HCT116 (cell line): ENCODE results near the gene ADGRB3. TPM values are rescaled to one million over a fixed set of nuclear protein-coding genes. Genes with fewer than 3 reads are reported as not detected.

Experiments used
- ATAC-seq: fragments of 200-7000 bp; cut with Tn5 transposase; 2 replicates; pipeline ENCODE4 v1.9.1; 2020; ENCODE audit warnings: mild to moderate bottlenecking, moderate library complexity
- BruUV-seq: library from RNA; stranded (reverse); fragments of 400-500 nt; replicated peaks from 2 replicates; lab custom pipeline; 2021; lab: Mats Ljungman, UMichigan
- CTCF ChIA-PET: fragments of 300-600 bp; sonication (Branson Sonifier 250); formaldehyde crosslinking; loops from one replicate; lab custom pipeline; 2021; ENCODE audit warnings: antibody characterized with exemption; lab: Charles Lee
- POLR2A ChIA-PET: fragments of 300-600, 350-600 bp; sonication (Branson Sonifier 250); formaldehyde crosslinking; loops from one replicate; lab custom pipeline; 2021; ENCODE audit warnings: antibody characterized with exemption; lab: Charles Lee
- RAD21 ChIA-PET, 2 experiments: fragments of 300-600 bp; sonication (Branson Sonifier 250); formaldehyde crosslinking; loops; one replicate each; lab custom pipeline; 2023; ENCODE audit warnings: low total read pairs in 2 of 2; ENCODE audit not compliant: uncharacterized antibody in 2 of 2, unreplicated experiment in 2 of 2, low non-redundant PET in 1 of 2; lab: Charles Lee
- DNase-seq: peaks from one replicate; pipeline ENCODE4 v3.0.0-alpha.2; 2010; ENCODE audit warnings: low read depth, low spot score
- H2AFZ ChIP-seq: fragments of 200-600 bp; shearing (Covaris generic), sonication (generic); 2 replicates; pipeline ENCODE4 v1.6.1; 2017; ENCODE audit warnings: low read depth, mixed run types, mixed read lengths, antibody characterized with exemption, low read length; ENCODE audit not compliant: poor library complexity, severe bottlenecking
- H3K27ac ChIP-seq: 2 replicates; pipeline ENCODE4 v1.5.1; 2012; ENCODE audit warnings: low read depth, low read length
- H3K27me3 ChIP-seq: fragments of 200-600 bp; sonication (generic); 2 replicates; pipeline ENCODE4 v1.6.1; 2016; ENCODE audit warnings: mixed run types, low read length, mixed read lengths; ENCODE audit not compliant: insufficient read depth
- H3K36me3 ChIP-seq, 2 experiments: fragments of 200-500 bp in 1 of 2; fragments of 200-600 bp in 1 of 2; sonication (Bioruptor generic) in 1 of 2; sonication (generic) in 1 of 2; 2 replicates each; pipeline versions ENCODE4 v1.5.1 to v1.6.1; 2014 to 2016; ENCODE audit warnings: low read length in 2 of 2, inconsistent platforms in 1 of 2, mixed read lengths in 1 of 2, mixed run types in 1 of 2; ENCODE audit not compliant: insufficient read depth in 2 of 2, control insufficient read depth in 1 of 2
- H3K4me1 ChIP-seq, 2 experiments: fragments of 200-600 bp in 1 of 2; sonication (generic) in 1 of 2; 2 replicates each; pipeline versions ENCODE4 v1.5.1 to v1.6.1; 2012 to 2017; ENCODE audit warnings: low read length in 2 of 2, inconsistent platforms in 1 of 2, mild to moderate bottlenecking in 1 of 2, mixed read lengths in 1 of 2, mixed run types in 1 of 2, moderate library complexity in 1 of 2; ENCODE audit not compliant: insufficient read depth in 2 of 2, control insufficient read depth in 1 of 2
- H3K4me2 ChIP-seq: fragments of 200-600 bp; sonication (generic); 2 replicates; pipeline ENCODE4 v1.6.1; 2017; ENCODE audit warnings: mixed run types, low read length, mixed read lengths
- H3K4me3 ChIP-seq, 2 experiments: fragments of 200-600 bp in 1 of 2; sonication (generic) in 1 of 2; replicated peaks in 1 of 2; 2 replicates each; pipeline ENCODE4 v1.5.1; 2011 to 2016; ENCODE audit warnings: low read length in 2 of 2, control low read depth in 1 of 2, low read depth in 1 of 2, mild to moderate bottlenecking in 1 of 2, mixed read lengths in 1 of 2, mixed run types in 1 of 2
- H3K79me2 ChIP-seq: fragments of 200-600 bp; sonication (generic); 2 replicates; pipeline ENCODE4 v1.6.1; 2017; ENCODE audit warnings: mild to moderate bottlenecking, mixed run types, low read length, moderate library complexity, mixed read lengths; ENCODE audit not compliant: insufficient read depth
- H3K9ac ChIP-seq: fragments of 200-600 bp; sonication (generic); 2 replicates; pipeline ENCODE4 v1.6.1; 2016; ENCODE audit warnings: low read length, mixed read lengths
- H3K9me2 ChIP-seq: fragments of 200-600 bp; sonication (generic), shearing (Covaris generic); 2 replicates; pipeline ENCODE4 v1.6.1; 2017; ENCODE audit warnings: mixed run types, mild to moderate bottlenecking, moderate library complexity; ENCODE audit not compliant: insufficient read depth
- H3K9me3 ChIP-seq, 2 experiments: fragments of 200-500 bp in 1 of 2; fragments of 200-600 bp in 1 of 2; sonication (Bioruptor generic) in 1 of 2; sonication (generic) in 1 of 2; 2 replicates each; pipeline ENCODE4 v1.6.1; 2014 to 2017; ENCODE audit warnings: low read length in 2 of 2, mixed read lengths in 2 of 2, inconsistent platforms in 1 of 2, low read depth in 1 of 2, mild to moderate bottlenecking in 1 of 2, mixed run types in 1 of 2, moderate library complexity in 1 of 2; ENCODE audit not compliant: control insufficient read depth in 1 of 2, insufficient read depth in 1 of 2
- H4K20me1 ChIP-seq: fragments of 200-600 bp; sonication (generic), shearing (Covaris generic); 2 replicates; pipeline ENCODE4 v1.6.1; 2017; ENCODE audit warnings: mixed run types, mild to moderate bottlenecking, moderate library complexity; ENCODE audit not compliant: insufficient read depth
- CBX3 ChIP-seq: IDR thresholded peaks from 2 replicates; pipeline ENCODE4 v1.6.1; 2012; ENCODE audit warnings: low read depth
- EGR1 ChIP-seq: IDR thresholded peaks from 2 replicates; pipeline ENCODE4 v1.6.1; 2012; ENCODE audit warnings: low read depth
- ELF1 ChIP-seq: IDR thresholded peaks from 2 replicates; pipeline ENCODE4 v1.6.1; 2012; ENCODE audit warnings: low read depth, borderline replicate concordance
- EZH2 ChIP-seq: fragments of 200-600 bp; sonication (generic); IDR thresholded peaks from 2 replicates; pipeline ENCODE4 v1.6.1; 2017; ENCODE audit warnings: antibody characterized with exemption, mixed run types
- EZH2phosphoT487 ChIP-seq: fragments of 200-600 bp; IDR thresholded peaks from 2 replicates; pipeline ENCODE4 v1.6.1; 2018; ENCODE audit warnings: antibody characterized with exemption, borderline replicate concordance
- FOSL1 ChIP-seq: IDR thresholded peaks from 2 replicates; pipeline ENCODE4 v1.6.1; 2012; ENCODE audit warnings: low read depth
- JUND ChIP-seq: IDR thresholded peaks from 2 replicates; pipeline ENCODE4 v1.6.1; 2012
- POLR2A ChIP-seq: IDR thresholded peaks from 2 replicates; pipeline ENCODE4 v1.7.0; 2011; ENCODE audit warnings: borderline replicate concordance; ENCODE audit not compliant: insufficient read depth, insufficient read length; ENCODE audit errors: extremely low read depth
- RAD21 ChIP-seq: IDR thresholded peaks from 2 replicates; pipeline ENCODE4 v1.6.1; 2012; ENCODE audit warnings: low read depth, mild to moderate bottlenecking
- SIN3A ChIP-seq: IDR thresholded peaks from 2 replicates; pipeline ENCODE4 v1.6.1; 2012; ENCODE audit warnings: low read depth
- SP1 ChIP-seq: IDR thresholded peaks from 2 replicates; pipeline ENCODE4 v1.6.1; 2012; ENCODE audit warnings: low read depth
- SRF ChIP-seq: IDR thresholded peaks from 2 replicates; pipeline ENCODE4 v1.6.1; 2012; ENCODE audit warnings: low read depth
- TCF7L2 ChIP-seq: IDR thresholded peaks from 2 replicates; pipeline ENCODE4 v1.7.0; 2011; ENCODE audit warnings: borderline replicate concordance, inconsistent platforms; ENCODE audit not compliant: insufficient read depth, insufficient read length; ENCODE audit errors: extremely low read depth
- YY1 ChIP-seq: IDR thresholded peaks from 2 replicates; pipeline ENCODE4 v1.6.1; 2011; ENCODE audit warnings: low read length, low read depth, moderate library complexity, mild to moderate bottlenecking; ENCODE audit not compliant: insufficient replicate concordance; ENCODE audit errors: extremely low read depth
- ZFX ChIP-seq: fragments of 450-650 bp; IDR thresholded peaks from 2 replicates; pipeline ENCODE4 v1.6.1; 2017
- ZNF274 ChIP-seq: fragments of 200-500 bp; sonication (Bioruptor generic); IDR thresholded peaks from 2 replicates; pipeline ENCODE4 v1.6.1; 2014; ENCODE audit warnings: mild to moderate bottlenecking, low read depth, low read length, inconsistent platforms
- intact Hi-C: fragments of 100-400 bp; cut with micrococcal nuclease; formaldehyde crosslinking; loops from 2 replicates; pipeline ENCODE4 v1.10.0; 2022
- total RNA-seq: library from RNA; stranded (reverse); gene quantifications from one replicate; pipeline ENCODE4 v1.2.1, GENCODE V29; 2021; ENCODE audit not compliant: unreplicated experiment
- TF ChIP-seq, protein P1 (sequence below): IDR thresholded peaks from 2 replicates; pipeline ENCODE4 v1.6.1; 2012
- TF ChIP-seq, protein P2 (sequence below): IDR thresholded peaks from 2 replicates; pipeline ENCODE4 v1.6.1; 2012; ENCODE audit warnings: low read depth
- TF ChIP-seq, protein P3 (sequence below): IDR thresholded peaks from 2 replicates; pipeline ENCODE4 v1.6.1; 2012

Gene ADGRB3
- total RNA-seq, 1 experiment from 2014 or later, result not detected

DNA sequence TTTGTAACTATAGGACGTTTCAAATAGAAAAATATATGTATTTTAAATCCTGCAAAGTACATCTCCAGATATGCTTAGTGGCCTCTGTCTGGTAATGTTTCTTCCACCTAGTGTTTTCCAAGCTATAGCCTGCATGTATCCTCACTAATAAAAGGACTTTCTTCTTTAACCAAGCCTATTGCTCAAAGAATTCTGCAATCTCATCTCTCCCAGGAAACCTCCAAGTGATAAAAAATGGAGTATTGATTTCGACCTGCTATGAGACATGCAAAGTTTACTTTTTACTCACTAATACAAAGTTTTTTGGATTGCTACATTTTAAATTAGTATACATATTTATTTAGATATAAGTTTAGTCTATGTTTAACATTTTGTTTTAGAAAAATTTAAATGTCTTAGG, 23.3 kb downstream of the ADGRB3 start:
- H3K27me3 ChIP-seq, result no peaks in the 10 kb centered on the region

DNA sequence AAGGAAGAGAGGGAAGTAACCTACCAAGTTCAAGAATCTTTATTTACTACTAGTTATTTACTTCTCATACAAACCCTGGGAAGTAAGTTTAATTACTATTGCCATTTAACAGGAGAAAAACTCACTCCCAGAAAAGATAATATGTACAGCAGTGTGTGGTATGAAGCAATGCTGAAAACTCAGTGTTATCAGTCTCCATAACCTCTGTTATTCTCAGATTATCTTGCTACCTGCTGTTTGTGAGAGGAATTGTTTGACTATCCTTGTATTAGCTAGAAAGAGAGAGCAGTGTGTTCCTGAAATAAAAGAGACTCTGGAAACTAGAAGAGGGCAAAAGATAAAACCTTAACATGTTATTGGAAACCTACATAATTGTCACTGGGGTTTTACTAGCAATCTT, 38.2 kb downstream of the ADGRB3 start:
- ChIA-PET CTCF (no interaction called here), POLR2A (no interaction called here), RAD21 (no interaction called here)
- BruUV-seq, result no TSS peak
- intact Hi-C loops, result no loop called here
- H4K20me1 ChIP-seq, result no peaks in the 10 kb centered on the region
- H3K4me1 ChIP-seq, result no peaks in the 10 kb centered on the region
- H3K9ac ChIP-seq, result no peak overlapping the region
- no peak for ATAC-seq
- no peaks in the 10 kb centered on the region for H3K9me2 ChIP-seq
- H3K27ac ChIP-seq, result no peak overlapping the region
- H3K4me2 ChIP-seq, result no peak overlapping the region
- DNase-seq, result no peak
- no peak overlapping the region for H3K4me3 ChIP-seq
- no peaks in the 10 kb centered on the region for H3K79me2 ChIP-seq
- H3K36me3 ChIP-seq, result no peaks in the 10 kb centered on the region
- H3K27me3 ChIP-seq, result no peaks in the 10 kb centered on the region
- H3K9me3 ChIP-seq, result peaks cover 0 to 4% of the 10 kb centered on the region in 2 experiments; a peak in 2 of 4 replicates
- H2AFZ ChIP-seq, result no peak overlapping the region
- TF ChIP-seq ZNF274 (no peak), YY1 (no peak), SRF (no peak), CBX3 (no peak), EZH2 (no peak), POLR2A (no peak), RAD21 (no peak), EZH2phosphoT487 (no peak), JUND (no peak)
- TF ChIP-seq, protein P1, sequence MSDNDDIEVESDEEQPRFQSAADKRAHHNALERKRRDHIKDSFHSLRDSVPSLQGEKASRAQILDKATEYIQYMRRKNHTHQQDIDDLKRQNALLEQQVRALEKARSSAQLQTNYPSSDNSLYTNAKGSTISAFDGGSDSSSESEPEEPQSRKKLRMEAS, result no peak
- TF ChIP-seq, protein P2, sequence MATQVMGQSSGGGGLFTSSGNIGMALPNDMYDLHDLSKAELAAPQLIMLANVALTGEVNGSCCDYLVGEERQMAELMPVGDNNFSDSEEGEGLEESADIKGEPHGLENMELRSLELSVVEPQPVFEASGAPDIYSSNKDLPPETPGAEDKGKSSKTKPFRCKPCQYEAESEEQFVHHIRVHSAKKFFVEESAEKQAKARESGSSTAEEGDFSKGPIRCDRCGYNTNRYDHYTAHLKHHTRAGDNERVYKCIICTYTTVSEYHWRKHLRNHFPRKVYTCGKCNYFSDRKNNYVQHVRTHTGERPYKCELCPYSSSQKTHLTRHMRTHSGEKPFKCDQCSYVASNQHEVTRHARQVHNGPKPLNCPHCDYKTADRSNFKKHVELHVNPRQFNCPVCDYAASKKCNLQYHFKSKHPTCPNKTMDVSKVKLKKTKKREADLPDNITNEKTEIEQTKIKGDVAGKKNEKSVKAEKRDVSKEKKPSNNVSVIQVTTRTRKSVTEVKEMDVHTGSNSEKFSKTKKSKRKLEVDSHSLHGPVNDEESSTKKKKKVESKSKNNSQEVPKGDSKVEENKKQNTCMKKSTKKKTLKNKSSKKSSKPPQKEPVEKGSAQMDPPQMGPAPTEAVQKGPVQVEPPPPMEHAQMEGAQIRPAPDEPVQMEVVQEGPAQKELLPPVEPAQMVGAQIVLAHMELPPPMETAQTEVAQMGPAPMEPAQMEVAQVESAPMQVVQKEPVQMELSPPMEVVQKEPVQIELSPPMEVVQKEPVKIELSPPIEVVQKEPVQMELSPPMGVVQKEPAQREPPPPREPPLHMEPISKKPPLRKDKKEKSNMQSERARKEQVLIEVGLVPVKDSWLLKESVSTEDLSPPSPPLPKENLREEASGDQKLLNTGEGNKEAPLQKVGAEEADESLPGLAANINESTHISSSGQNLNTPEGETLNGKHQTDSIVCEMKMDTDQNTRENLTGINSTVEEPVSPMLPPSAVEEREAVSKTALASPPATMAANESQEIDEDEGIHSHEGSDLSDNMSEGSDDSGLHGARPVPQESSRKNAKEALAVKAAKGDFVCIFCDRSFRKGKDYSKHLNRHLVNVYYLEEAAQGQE, result no peak

More for the DNA sequence above, 23.3 kb downstream of the ADGRB3 start:
- H3K4me3 ChIP-seq, result no peak overlapping the region
- no peak for DNase-seq
- BruUV-seq, result no TSS peak
- TF ChIP-seq YY1 (no peak), POLR2A (no peak), EZH2phosphoT487 (no peak), SP1 (no peak), ZNF274 (no peak), SRF (no peak), RAD21 (no peak), FOSL1 (no peak), CBX3 (no peak), ZFX (no peak), SIN3A (no peak), EZH2 (no peak), TCF7L2 (no peak), JUND (no peak), ELF1 (no peak), EGR1 (no peak)
- TF ChIP-seq, protein P1, result no peak
- TF ChIP-seq, protein P3, sequence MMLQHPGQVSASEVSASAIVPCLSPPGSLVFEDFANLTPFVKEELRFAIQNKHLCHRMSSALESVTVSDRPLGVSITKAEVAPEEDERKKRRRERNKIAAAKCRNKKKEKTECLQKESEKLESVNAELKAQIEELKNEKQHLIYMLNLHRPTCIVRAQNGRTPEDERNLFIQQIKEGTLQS, result no peak
- no peak overlapping the region for H2AFZ ChIP-seq
- POLR2A ChIA-PET, result no interaction called here
- CTCF ChIA-PET, result no interaction called here
- no peaks in the 10 kb centered on the region for H3K36me3 ChIP-seq
- H3K4me2 ChIP-seq, result no peak overlapping the region
- no peaks in the 10 kb centered on the region for H3K79me2 ChIP-seq
- no peak for ATAC-seq
- H3K9ac ChIP-seq, result no peak overlapping the region
- H4K20me1 ChIP-seq, result no peaks in the 10 kb centered on the region
- H3K4me1 ChIP-seq, result no peaks in the 10 kb centered on the region
- H3K27ac ChIP-seq, result no peak overlapping the region
- intact Hi-C loops, result no loop called here
- RAD21 ChIA-PET, result no interaction called here
- H3K9me2 ChIP-seq, result no peaks in the 10 kb centered on the region
- H3K9me3 ChIP-seq, result peaks cover 12 to 13% of the 10 kb centered on the region in 2 experiments; a peak in 1 of 4 replicates
